GM12878 (cell line): Measurements from ENCODE around the gene PITX1. TPM values are rescaled to one million over a fixed set of nuclear protein-coding genes. Genes with fewer than 3 reads are reported as not detected.

Source experiments
- ATAC-seq: fragments of 200-7000 bp; cut with Tn5 transposase; 3 replicates; pipeline ENCODE4 v1.9.1; 2020; ENCODE audit warnings: mild to moderate bottlenecking, moderate library complexity
- BruUV-seq: library from RNA; stranded (reverse); fragments of 400-500 nt; replicated peaks from 2 replicates; lab custom pipeline; 2021; lab: Mats Ljungman, UMichigan
- CTCF ChIA-PET: fragments of 300-600 bp; sonication (Branson Sonifier 250); formaldehyde crosslinking; extraction: SDS; loops from one replicate; lab custom pipeline; 2021; ENCODE audit warnings: inconsistent platforms; lab: Yijun Ruan, JAX
- POLR2A ChIA-PET: fragments of 350-600 bp; formaldehyde crosslinking; extraction: SDS; loops from one replicate; lab custom pipeline; 2021; ENCODE audit warnings: inconsistent platforms; lab: Charles Lee
- RAD21 ChIA-PET: fragments of 300-600 bp; sonication (Branson Sonifier 250); formaldehyde crosslinking; loops from one replicate; lab custom pipeline; 2023; ENCODE audit warnings: antibody characterized with exemption; ENCODE audit not compliant: unreplicated experiment; lab: Charles Lee
- SMC1A ChIA-PET: fragments of 300-600 bp; sonication (Branson Sonifier 250); formaldehyde crosslinking; loops from one replicate; lab custom pipeline; 2023; ENCODE audit not compliant: unreplicated experiment, uncharacterized antibody; lab: Charles Lee
- DNase-seq: peaks from one replicate; pipeline ENCODE4 v3.0.0-alpha.2; 2011; ENCODE audit warnings: low read depth, low spot score
- FAIRE-seq: peaks from 3 replicates; lab custom pipeline; 2011; peaks lifted over from hg19 to GRCh38; lab: Jason Lieb, UNC
- H2AFZ ChIP-seq: 2 replicates; pipeline ENCODE4 v1.6.0; 2011; ENCODE audit warnings: low read depth, low read length, control low read depth; ENCODE audit not compliant: control insufficient read depth
- H3K27ac ChIP-seq: 2 replicates; pipeline ENCODE4 v1.5.1; 2011; ENCODE audit warnings: control low read depth; ENCODE audit not compliant: control insufficient read depth, insufficient read depth
- H3K27me3 ChIP-seq, 2 experiments: replicated peaks in 1 of 2; 2 replicates each; pipeline versions ENCODE4 v1.6.0 to v1.6.1; 2011; ENCODE audit warnings: low read length in 1 of 2; ENCODE audit not compliant: control insufficient read depth in 2 of 2, insufficient read depth in 2 of 2
- H3K36me3 ChIP-seq, 2 experiments: 2 replicates each; pipeline ENCODE4 v1.5.1; 2011; ENCODE audit warnings: low read length in 1 of 2; ENCODE audit not compliant: control insufficient read depth in 2 of 2, insufficient read depth in 2 of 2
- H3K4me1 ChIP-seq: 2 replicates; pipeline ENCODE4 v1.6.1; 2011; ENCODE audit warnings: mild to moderate bottlenecking, low read length, moderate library complexity, mixed read lengths; ENCODE audit not compliant: control insufficient read depth, insufficient read depth
- H3K4me2 ChIP-seq: 2 replicates; pipeline ENCODE4 v1.6.0; 2011; ENCODE audit warnings: control low read depth; ENCODE audit not compliant: control insufficient read depth, insufficient read depth
- H3K4me3 ChIP-seq: fragments of 200-600 bp; sonication (generic); 2 replicates; pipeline ENCODE4 v1.5.1; 2016
- H3K79me2 ChIP-seq: 2 replicates; pipeline ENCODE4 v1.6.0; 2011; ENCODE audit warnings: low read length; ENCODE audit not compliant: control insufficient read depth, insufficient read depth
- H3K9ac ChIP-seq: 2 replicates; pipeline ENCODE4 v1.8.0; 2011; ENCODE audit warnings: low read length, control low read depth, mixed read lengths; ENCODE audit not compliant: control insufficient read depth, insufficient read depth
- H3K9me3 ChIP-seq: replicated peaks from 3 replicates; pipeline ENCODE4 v1.5.1; 2011; ENCODE audit warnings: mild to moderate bottlenecking, low read length; ENCODE audit not compliant: control insufficient read depth, insufficient read depth
- H4K20me1 ChIP-seq: 2 replicates; pipeline ENCODE4 v1.6.0; 2011; ENCODE audit not compliant: control insufficient read depth, insufficient read depth
- CBX3 ChIP-seq: fragments of 200-600 bp; sonication (generic); IDR thresholded peaks from 2 replicates; pipeline ENCODE4 v1.6.1; 2016; ENCODE audit warnings: low read depth, borderline replicate concordance
- CBX5 ChIP-seq: sonication (generic); IDR thresholded peaks from 2 replicates; pipeline ENCODE4 v1.6.1; 2016; ENCODE audit warnings: low read depth, moderate library complexity, mild to moderate bottlenecking, inconsistent platforms
- CEBPB ChIP-seq, 2 experiments: fragments of 150-350 bp in 1 of 2; IDR thresholded peaks; 2 replicates each; pipeline ENCODE4 v1.6.1; 2012 to 2014; ENCODE audit warnings: low read depth in 2 of 2, low read length in 2 of 2, borderline replicate concordance in 1 of 2, inconsistent platforms in 1 of 2
- CHD2 ChIP-seq: IDR thresholded peaks from 2 replicates; pipeline ENCODE4 v1.6.1; 2011; ENCODE audit warnings: low read depth, low read length, improper control_type of control experiment, borderline replicate concordance
- HDAC2 ChIP-seq: fragments of 200-600 bp; sonication (generic); IDR thresholded peaks from 2 replicates; pipeline ENCODE4 v1.6.1; 2017
- IRF5 ChIP-seq: fragments of 450-650 bp; IDR thresholded peaks from 2 replicates; pipeline ENCODE4 v1.6.1; 2017; ENCODE audit warnings: borderline replicate concordance
- MYB ChIP-seq: fragments of 150-350 bp; IDR thresholded peaks from 2 replicates; pipeline ENCODE4 v1.6.1; 2014; ENCODE audit warnings: mild to moderate bottlenecking, low read depth, low read length, borderline replicate concordance
- NFIC ChIP-seq: IDR thresholded peaks from 2 replicates; pipeline ENCODE4 v1.6.1; 2012; ENCODE audit warnings: low read depth, mild to moderate bottlenecking, inconsistent platforms, low read length, moderate library complexity
- POLR2A ChIP-seq: IDR thresholded peaks from 2 replicates; pipeline ENCODE4 v1.6.1; 2011; ENCODE audit warnings: low read depth, mild to moderate bottlenecking, low read length
- POLR2AphosphoS2 ChIP-seq: IDR thresholded peaks from 2 replicates; pipeline ENCODE4 v1.6.1; 2011; ENCODE audit warnings: low read depth, mild to moderate bottlenecking, low read length, improper control_type of control experiment, moderate library complexity
- ZNF24 ChIP-seq: fragments of 450-650 bp; IDR thresholded peaks from 2 replicates; pipeline ENCODE4 v1.6.1; 2017; ENCODE audit warnings: antibody characterized with exemption, mild to moderate bottlenecking
- ZNF687 ChIP-seq: fragments of 450-650 bp; IDR thresholded peaks from 2 replicates; pipeline ENCODE4 v1.6.1; 2017; ENCODE audit warnings: mild to moderate bottlenecking, moderate library complexity
- ZZZ3 ChIP-seq: IDR thresholded peaks from 2 replicates; pipeline ENCODE4 v1.6.1; 2011; ENCODE audit warnings: low read depth; ENCODE audit not compliant: control insufficient read depth, insufficient read length
- WGBS: methylation state at CpG from one replicate; pipeline ENCODE4 v1.1.6; 2016; ENCODE audit warnings: low lambda C conversion rate; ENCODE audit not compliant: insufficient replicate concordance, insufficient coverage; ENCODE audit errors: missing lambda C conversion rate; 5-methylcytosine and 5-hydroxymethylcytosine counted together
- in situ Hi-C: fragments of 300-500 bp; cut with MboI; formaldehyde crosslinking; loops from 9 replicates; pipeline ENCODE4 v1.14.3; 2018; ENCODE audit warnings: mixed read lengths
- intact Hi-C: fragments of 100-400 bp; cut with micrococcal nuclease; formaldehyde crosslinking; loops from one replicate; pipeline ENCODE4 v1.14.2; 2022; ENCODE audit not compliant: unreplicated experiment
- polyA plus RNA-seq, 11 experiments: library from polyadenylated mRNA; depleted of rRNA in 4 of 11; unstranded in 6 of 11; stranded (reverse) in 5 of 11; fragments of >200 nt; fragmentation: Nextera tagmentation in 4 of 11; fragmentation: Illumina TruSeq in 1 of 11; extraction: Ambion mirVana in 4 of 11; extraction: Trizol in 1 of 11; gene quantifications; 1 replicate in 1 of 11; 2 replicates in 10 of 11; pipeline versions ENCODE4 v1.2.1 to v1.2.3, GENCODE V29; 2011 to 2016; ENCODE audit warnings: inconsistent platforms in 2 of 11, missing spikeins in 2 of 11, low read depth in 1 of 11
- total RNA-seq, 4 experiments: library from RNA; depleted of rRNA in 3 of 4; stranded (reverse); fragments of >200 nt in 3 of 4; fragmentation: Illumina TruSeq in 1 of 4; extraction: Trizol in 1 of 4; gene quantifications; 2 replicates each; pipeline versions ENCODE4 v1.2.1 to v1.2.3, GENCODE V29; 2013 to 2021

PITX1 gene
- total and polyA plus RNA-seq, 10 of the 15 experiments (the other 5 are each of a cell fraction or from before 2014, with no cell fraction given) = 0.16 to 1.1 (median 0.68) TPM; not detected in 5

GRCh38 chr5:135062216-135063055 is 28.4 kb upstream of the PITX1 start:
- no peak for DNase-seq
- intact Hi-C loops (no loop called here), in situ Hi-C loops (no loop called here)
- Histone ChIP-seq H3K36me3 (no peaks in the 10 kb centered on the region), H3K9ac (no peak overlapping the region), H2AFZ (no peak overlapping the region), H4K20me1 (no peaks in the 10 kb centered on the region), H3K4me2 (no peak overlapping the region), H3K4me3 (no peak overlapping the region), H3K4me1 (no peaks in the 10 kb centered on the region)
- CTCF ChIA-PET = interaction anchor here (0.6 to 1.5 kb wide), 2 partner anchors 14 to 150 kb away, joined by 3 to 5 read pairs; no protein-coding TSS in a partner anchor
- RAD21 ChIA-PET = no interaction called here
- no peak for ATAC-seq
- POLR2A ChIA-PET = no interaction called here
- no TSS peak for BruUV-seq
- SMC1A ChIA-PET = no interaction called here
- WGBS = 15% methylated on average over 17 of the region's 17 CpGs
- FAIRE-seq = no peak
- no peak for TF ChIP-seq ZNF687
- TF ChIP-seq IRF5 = no peak
- TF ChIP-seq CHD2 = no peak
- TF ChIP-seq POLR2A = no peak
- no peak for TF ChIP-seq NFIC
- TF ChIP-seq HDAC2 = no peak
- TF ChIP-seq ZNF24 = no peak
- TF ChIP-seq POLR2AphosphoS2 = no peak
- TF ChIP-seq CEBPB (IDR thresholded peaks at IDR 0.05; ENCODE audit: borderline replicate concordance in 1 of 2, low read depth in 2 of 2, low read length in 2 of 2) = no peak
- TF ChIP-seq MYB = no peak
- TF ChIP-seq CBX3 = no peak
- TF ChIP-seq ZZZ3 = no peak
- no peak for TF ChIP-seq CBX5
- TF ChIP-seq, all 136 proteins: peak for 0
- no peaks in the 10 kb centered on the region for H3K79me2 ChIP-seq
- H3K9me3 ChIP-seq = no peaks in the 10 kb centered on the region
- peaks cover 0 to 3% of the 10 kb centered on the region in 2 experiments; a peak in 3 of 4 replicates for H3K27me3 ChIP-seq
- H3K27ac ChIP-seq = no peak overlapping the region
